Loucy (cell line): ENCODE results near the gene TMEM245.

Experiments used
- H2AFZ ChIP-seq: fragments of 200-600 bp; sonication (generic); 2 replicates; pipeline ENCODE4 v1.6.0; 2016; ENCODE audit warnings: antibody characterized with exemption, mild to moderate bottlenecking, low read length, moderate library complexity
- H3F3A ChIP-seq: fragments of 200-600 bp; 2 replicates; pipeline ENCODE4 v1.6.0; 2016; ENCODE audit warnings: antibody characterized with exemption, low read depth, mild to moderate bottlenecking
- H3K27me3 ChIP-seq: fragments of 200-600 bp; sonication (generic); 2 replicates; pipeline ENCODE4 v1.6.1; 2014; ENCODE audit warnings: low read length, mild to moderate bottlenecking; ENCODE audit not compliant: insufficient read depth, poor library complexity, severe bottlenecking
- H3K36me3 ChIP-seq: fragments of 200-600 bp; sonication (generic); 2 replicates; pipeline ENCODE4 v1.6.1; 2016; ENCODE audit warnings: low read length; ENCODE audit not compliant: insufficient read depth
- H3K4me1 ChIP-seq: fragments of 200-600 bp; sonication (generic); 2 replicates; pipeline ENCODE4 v1.5.1; 2014; ENCODE audit warnings: low read length, mild to moderate bottlenecking; ENCODE audit not compliant: insufficient read depth, poor library complexity, severe bottlenecking
- H3K4me2 ChIP-seq: fragments of 200-600 bp; sonication (generic); 2 replicates; pipeline ENCODE4 v1.6.0; 2014; ENCODE audit warnings: antibody characterized with exemption, low read length, low read depth, mild to moderate bottlenecking; ENCODE audit not compliant: poor library complexity, severe bottlenecking
- H3K4me3 ChIP-seq: fragments of 200-600 bp; sonication (generic); 2 replicates; pipeline ENCODE4 v1.5.1; 2014; ENCODE audit warnings: low read length, mild to moderate bottlenecking, mixed read lengths; ENCODE audit not compliant: poor library complexity, severe bottlenecking
- H3K79me2 ChIP-seq: fragments of 200-600 bp; sonication (generic); 2 replicates; pipeline ENCODE4 v1.6.1; 2014; ENCODE audit warnings: low read length; ENCODE audit not compliant: insufficient read depth
- H3K9ac ChIP-seq: fragments of 200-600 bp; sonication (generic); 2 replicates; pipeline ENCODE4 v1.6.0; 2014; ENCODE audit warnings: mild to moderate bottlenecking, low read depth, low read length, moderate library complexity; ENCODE audit not compliant: poor library complexity, severe bottlenecking
- H3K9me2 ChIP-seq: fragments of 200-600 bp; sonication (generic); replicated peaks from 2 replicates; pipeline ENCODE4 v1.6.1; 2016; ENCODE audit warnings: low read depth, low read length, mixed read lengths
- H3K9me3 ChIP-seq: fragments of 200-600 bp; sonication (generic); 2 replicates; pipeline ENCODE4 v1.6.1; 2014; ENCODE audit warnings: mild to moderate bottlenecking, antibody characterized with exemption, low read length, low read depth; ENCODE audit not compliant: insufficient read depth
- H4K20me1 ChIP-seq: fragments of 200-600 bp; sonication (generic); 2 replicates; pipeline ENCODE4 v1.6.0; 2014; ENCODE audit warnings: antibody characterized with exemption, low read length, mild to moderate bottlenecking; ENCODE audit not compliant: insufficient read depth, poor library complexity, severe bottlenecking
- EZH2phosphoT487 ChIP-seq: fragments of 200-600 bp; IDR thresholded peaks from 2 replicates; pipeline ENCODE4 v1.6.1; 2018; ENCODE audit warnings: antibody characterized with exemption, mild to moderate bottlenecking, moderate library complexity, borderline replicate concordance
- TF ChIP-seq, protein P1 (sequence below): fragments of 200-600 bp; sonication (generic); conservative IDR thresholded peaks from 2 replicates; pipeline ENCODE4 v1.5.1; 2014; ENCODE audit warnings: mild to moderate bottlenecking, antibody characterized with exemption, low read length

TMEM245 gene

DNA sequence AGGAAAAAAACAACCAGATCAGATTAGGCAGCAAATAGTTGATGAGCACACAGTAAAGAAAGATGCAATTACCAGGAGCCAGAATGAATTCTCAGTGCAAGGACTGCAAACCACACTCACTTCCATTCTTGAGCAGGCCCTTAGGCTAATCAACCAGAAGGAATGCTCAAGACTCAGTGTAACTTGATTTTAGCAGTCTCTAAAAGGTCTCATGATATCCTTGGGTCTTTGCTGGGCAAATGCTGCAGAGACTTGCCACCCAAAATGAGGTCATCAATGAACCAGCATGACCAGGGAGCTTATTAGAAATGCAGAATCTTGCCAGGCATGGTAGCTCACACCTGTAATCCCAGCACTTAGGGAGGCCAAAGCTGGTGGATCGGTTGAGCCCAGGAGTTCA lies 20.1 kb upstream of the TMEM245 start:
- no peak for TF ChIP-seq EZH2phosphoT487
- TF ChIP-seq, protein P1, sequence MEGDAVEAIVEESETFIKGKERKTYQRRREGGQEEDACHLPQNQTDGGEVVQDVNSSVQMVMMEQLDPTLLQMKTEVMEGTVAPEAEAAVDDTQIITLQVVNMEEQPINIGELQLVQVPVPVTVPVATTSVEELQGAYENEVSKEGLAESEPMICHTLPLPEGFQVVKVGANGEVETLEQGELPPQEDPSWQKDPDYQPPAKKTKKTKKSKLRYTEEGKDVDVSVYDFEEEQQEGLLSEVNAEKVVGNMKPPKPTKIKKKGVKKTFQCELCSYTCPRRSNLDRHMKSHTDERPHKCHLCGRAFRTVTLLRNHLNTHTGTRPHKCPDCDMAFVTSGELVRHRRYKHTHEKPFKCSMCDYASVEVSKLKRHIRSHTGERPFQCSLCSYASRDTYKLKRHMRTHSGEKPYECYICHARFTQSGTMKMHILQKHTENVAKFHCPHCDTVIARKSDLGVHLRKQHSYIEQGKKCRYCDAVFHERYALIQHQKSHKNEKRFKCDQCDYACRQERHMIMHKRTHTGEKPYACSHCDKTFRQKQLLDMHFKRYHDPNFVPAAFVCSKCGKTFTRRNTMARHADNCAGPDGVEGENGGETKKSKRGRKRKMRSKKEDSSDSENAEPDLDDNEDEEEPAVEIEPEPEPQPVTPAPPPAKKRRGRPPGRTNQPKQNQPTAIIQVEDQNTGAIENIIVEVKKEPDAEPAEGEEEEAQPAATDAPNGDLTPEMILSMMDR, result no peak
- no peaks in the 10 kb centered on the region for H4K20me1 ChIP-seq
- H3K27me3 ChIP-seq, result no peaks in the 10 kb centered on the region
- no peak overlapping the region for H3K9ac ChIP-seq
- peaks cover 4% of the 10 kb centered on the region for H3K4me1 ChIP-seq
- H2AFZ ChIP-seq, result no peak overlapping the region
- no peaks in the 10 kb centered on the region for H3K9me2 ChIP-seq
- no peaks in the 10 kb centered on the region for H3F3A ChIP-seq
- no peak overlapping the region for H3K4me3 ChIP-seq
- no peaks in the 10 kb centered on the region for H3K79me2 ChIP-seq
- H3K36me3 ChIP-seq, result no peaks in the 10 kb centered on the region
- no peak overlapping the region for H3K4me2 ChIP-seq
- no peaks in the 10 kb centered on the region for H3K9me3 ChIP-seq

- Histone ChIP-seq H3K27me3 (no peaks in the 10 kb centered on the region), H3K79me2 (no peaks in the 10 kb centered on the region), H3K9me2 (no peaks in the 10 kb centered on the region), H3F3A (no peaks in the 10 kb centered on the region), H3K36me3 (no peaks in the 10 kb centered on the region), H3K4me1 (no peaks in the 10 kb centered on the region), H3K4me2 (no peak overlapping the region), H3K4me3 (no peak overlapping the region), H3K9ac (no peak overlapping the region), H4K20me1 (no peaks in the 10 kb centered on the region), H2AFZ (no peak overlapping the region), H3K9me3 (no peaks in the 10 kb centered on the region)
- TF ChIP-seq EZH2phosphoT487, result no peak
- TF ChIP-seq, protein P1, result no peak
These were observed 18.7 kb upstream of the TMEM245 start for GRCh38 chr9:109138421-109138820.

GRCh38 chr9:109134167-109134578 lies 14.4 kb upstream of the TMEM245 start:
- no peaks in the 10 kb centered on the region for H3K9me2 ChIP-seq
- H4K20me1 ChIP-seq, result no peaks in the 10 kb centered on the region
- no peaks in the 10 kb centered on the region for H3K4me1 ChIP-seq
- TF ChIP-seq EZH2phosphoT487, result no peak
- TF ChIP-seq, protein P1, result no peak
- H3K9me3 ChIP-seq, result no peaks in the 10 kb centered on the region
- no peaks in the 10 kb centered on the region for H3K27me3 ChIP-seq
- no peak overlapping the region for H2AFZ ChIP-seq
- no peak overlapping the region for H3K9ac ChIP-seq
- H3K79me2 ChIP-seq, result no peaks in the 10 kb centered on the region
- no peaks in the 10 kb centered on the region for H3F3A ChIP-seq
- no peaks in the 10 kb centered on the region for H3K36me3 ChIP-seq
- no peak overlapping the region for H3K4me2 ChIP-seq
- no peak overlapping the region for H3K4me3 ChIP-seq
